Stomach (tissue), 9 donors: ENCODE measurements around the gene C16orf89. TPM values are rescaled to one million over a fixed set of nuclear protein-coding genes. Genes with fewer than 3 reads are reported as not detected.

Experiments
- DNase-seq, 2 donors: peaks; one replicate each; pipeline versions ENCODE4 v3.0.0 to v3.0.0-alpha.2; 2013 to 2019
- H3K27ac ChIP-seq, 5 donors: fragments of 200-600 bp in 4 of 5; sonication (generic) in 4 of 5; one replicate each; pipeline ENCODE4 v1.5.1; 2013 to 2019; ENCODE audit warnings: mild to moderate bottlenecking in 1 of 5, moderate library complexity in 1 of 5
- H3K27me3 ChIP-seq, 3 donors: fragments of 200-600 bp; sonication (generic); one replicate each; pipeline ENCODE4 v1.5.1; 2017 to 2019; ENCODE audit warnings: mixed run types in 1 of 3
- H3K36me3 ChIP-seq, 4 donors: fragments of 200-600 bp; sonication (generic); 1 replicate in 3 of 4; 2 replicates in 1 of 4; pipeline ENCODE4 v1.5.1; 2016 to 2019
- H3K4me1 ChIP-seq, 4 donors: fragments of 200-600 bp; sonication (generic); one replicate each; pipeline ENCODE4 v1.5.1; 2016 to 2019
- H3K4me3 ChIP-seq, 4 donors: fragments of 200-600 bp; sonication (generic) in 3 of 4; one replicate each; pipeline ENCODE4 v1.5.1; 2016 to 2019; ENCODE audit warnings: mild to moderate bottlenecking in 1 of 4
- H3K9me3 ChIP-seq, 4 donors: fragments of 200-600 bp; sonication (generic); one replicate each; pipeline ENCODE4 v1.5.1; 2016 to 2019
- EP300 ChIP-seq: sonication (generic); formaldehyde crosslinking; IDR thresholded peaks from one replicate; pipeline ENCODE4 v1.6.1; 2017; ENCODE audit warnings: antibody characterized with exemption
- POLR2A ChIP-seq, 4 donors: fragments of 450-650 bp; IDR thresholded peaks; one replicate each; pipeline ENCODE4 v1.6.1; 2016; ENCODE audit warnings: antibody characterized with exemption in 4 of 4, control low read depth in 2 of 4, mild to moderate bottlenecking in 1 of 4, moderate library complexity in 1 of 4
- POLR2AphosphoS5 ChIP-seq, 3 donors: sonication (generic); formaldehyde crosslinking; IDR thresholded peaks; one replicate each; pipeline ENCODE4 v1.6.1; 2016; ENCODE audit warnings: antibody characterized with exemption in 3 of 3
- WGBS, 5 donors: extraction: QIAGEN DNeasy Blood & Tissue Kit in 3 of 5; methylation state at CpG; one replicate each; pipeline versions ENCODE4 v1.1.5 to v1.1.7; 2013 to 2018; 5-methylcytosine and 5-hydroxymethylcytosine counted together
- intact Hi-C: fragments of 100-400 bp; cut with DNase I; formaldehyde crosslinking; loops from one replicate; pipeline ENCODE4 v1.15.1; 2023; ENCODE audit warnings: low total_unique reads
- polyA plus RNA-seq, 3 donors: library from polyadenylated mRNA; stranded (reverse); fragments of 200-250 nt; gene quantifications; one replicate each; pipeline ENCODE4 v1.2.3, GENCODE V29; 2013
- total RNA-seq, 5 donors: library from RNA; depleted of rRNA; stranded (reverse); fragments of >200 nt; gene quantifications; one replicate each; pipeline versions ENCODE4 v1.1.0 to v1.2.3, GENCODE V29; 2014 to 2016
- TF ChIP-seq, protein P1 (sequence below), 7 experiments: fragments of 450-650 bp in 4 of 7; fragments of 200-600 bp in 3 of 7; sonication (generic) in 3 of 7; IDR thresholded peaks; one replicate each; pipeline ENCODE4 v1.5.1; 2016 to 2019; ENCODE audit warnings: antibody characterized with exemption in 7 of 7, control low read depth in 2 of 7, mild to moderate bottlenecking in 1 of 7
- donor health status: healthy with polysubstance abuse.
- donor health status: Bipolar disorder and iron deficiency.
- donor health status: healthy.

Gene C16orf89
- total and polyA plus RNA-seq, 8 donors: 7.6 to 135 (median 71.1) TPM

DNA sequence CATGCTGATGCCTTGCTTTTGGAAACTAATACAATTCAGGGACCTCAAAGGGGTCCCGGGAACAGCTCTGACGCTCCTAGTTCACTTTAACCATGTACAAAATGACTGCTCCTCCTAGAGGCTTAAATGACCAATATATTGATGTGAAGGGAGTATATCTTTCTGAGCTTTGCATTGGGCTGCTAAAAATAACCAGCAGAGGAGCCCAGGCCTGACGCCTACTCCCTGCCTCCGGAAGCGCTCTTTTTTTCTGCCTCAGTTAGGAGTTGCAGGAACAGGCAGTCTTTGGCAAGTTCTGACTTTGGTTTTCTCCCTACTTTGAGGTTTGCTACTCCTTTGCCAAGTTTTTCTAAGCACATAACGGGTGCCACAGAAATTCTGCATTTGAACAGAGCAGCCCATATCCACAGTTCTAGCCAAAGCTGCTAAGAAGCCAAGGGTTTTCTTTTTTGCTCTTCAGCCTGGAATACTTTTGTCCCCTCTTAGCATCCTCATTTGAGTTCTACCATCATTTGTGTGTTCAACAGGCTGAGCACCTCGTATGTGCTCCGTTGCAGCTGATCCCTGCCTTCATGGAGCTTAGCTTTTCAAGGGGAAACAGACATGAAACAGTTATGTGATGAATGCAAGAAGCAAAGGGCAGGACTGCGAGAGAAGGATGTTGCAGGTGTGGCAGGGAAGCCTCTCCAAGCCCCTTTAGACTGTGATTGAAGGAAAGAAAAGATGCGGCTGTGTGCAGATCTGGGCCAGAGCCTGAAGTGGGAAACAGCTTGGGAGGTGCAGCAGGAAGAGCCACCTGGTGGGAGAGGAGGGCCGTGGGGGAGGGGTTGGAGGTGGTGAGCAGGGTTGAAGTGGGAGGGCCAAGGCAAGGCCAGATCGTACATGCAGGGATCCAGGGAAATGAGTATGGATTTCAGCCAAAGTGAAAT, 29.3 kb downstream of the C16orf89 start:
- Histone ChIP-seq H3K4me3 (no peak overlapping the region), H3K36me3 (peaks cover 0 to 5% (median 2%) of the 10 kb centered on the region in 4 donors), H3K9me3 (no peaks in the 10 kb centered on the region), H3K4me1 (peaks cover 25 to 50% (median 46%) of the 10 kb centered on the region in 4 donors), H3K27me3 (no peaks in the 10 kb centered on the region), H3K27ac (peak overlapping the region; percentile 22 to 88 (median 41))
- DNase-seq: no peak
- TF ChIP-seq POLR2AphosphoS5 (IDR thresholded peaks at IDR 0.05): no peak
- TF ChIP-seq, protein P1, sequence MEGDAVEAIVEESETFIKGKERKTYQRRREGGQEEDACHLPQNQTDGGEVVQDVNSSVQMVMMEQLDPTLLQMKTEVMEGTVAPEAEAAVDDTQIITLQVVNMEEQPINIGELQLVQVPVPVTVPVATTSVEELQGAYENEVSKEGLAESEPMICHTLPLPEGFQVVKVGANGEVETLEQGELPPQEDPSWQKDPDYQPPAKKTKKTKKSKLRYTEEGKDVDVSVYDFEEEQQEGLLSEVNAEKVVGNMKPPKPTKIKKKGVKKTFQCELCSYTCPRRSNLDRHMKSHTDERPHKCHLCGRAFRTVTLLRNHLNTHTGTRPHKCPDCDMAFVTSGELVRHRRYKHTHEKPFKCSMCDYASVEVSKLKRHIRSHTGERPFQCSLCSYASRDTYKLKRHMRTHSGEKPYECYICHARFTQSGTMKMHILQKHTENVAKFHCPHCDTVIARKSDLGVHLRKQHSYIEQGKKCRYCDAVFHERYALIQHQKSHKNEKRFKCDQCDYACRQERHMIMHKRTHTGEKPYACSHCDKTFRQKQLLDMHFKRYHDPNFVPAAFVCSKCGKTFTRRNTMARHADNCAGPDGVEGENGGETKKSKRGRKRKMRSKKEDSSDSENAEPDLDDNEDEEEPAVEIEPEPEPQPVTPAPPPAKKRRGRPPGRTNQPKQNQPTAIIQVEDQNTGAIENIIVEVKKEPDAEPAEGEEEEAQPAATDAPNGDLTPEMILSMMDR (IDR thresholded peaks at IDR 0.05): no peak
- 31 to 48% (median 37%) methylated on average over 12 of the region's 12 CpGs for WGBS, 5 donors
- intact Hi-C loops: no loop called here

DNA sequence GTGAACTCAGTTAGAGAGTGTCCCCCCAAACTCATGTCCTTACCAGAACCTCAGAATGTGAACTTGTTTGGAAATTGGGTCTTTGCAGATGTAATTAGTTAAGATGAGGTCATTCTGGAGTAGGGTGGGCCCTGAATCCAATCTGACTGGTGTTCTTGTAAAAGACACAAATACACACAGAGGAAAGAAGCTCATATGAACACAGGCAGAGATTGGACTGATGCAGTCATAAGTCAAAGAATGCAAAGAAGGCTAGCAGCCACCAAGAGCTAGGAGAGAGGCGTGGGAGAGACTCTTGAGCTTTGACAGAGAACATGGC, 29.9 kb downstream of the C16orf89 start:
- TF ChIP-seq POLR2AphosphoS5 (IDR thresholded peaks at IDR 0.05): no peak
- TF ChIP-seq EP300: no peak
- no peak for TF ChIP-seq POLR2A (IDR thresholded peaks at IDR 0.05)
- TF ChIP-seq, protein P1 (IDR thresholded peaks at IDR 0.05): no peak
- no peaks in the 10 kb centered on the region for H3K9me3 ChIP-seq
- no peak for DNase-seq
- peak overlapping the region; percentile 34 to 88 (median 41) for H3K27ac ChIP-seq
- peaks cover 0 to 11% (median 6%) of the 10 kb centered on the region in 4 donors for H3K36me3 ChIP-seq
- H3K4me3 ChIP-seq: no peak overlapping the region
- H3K27me3 ChIP-seq: no peaks in the 10 kb centered on the region
- 44 to 61% (median 56%) methylated on average over 1 of the region's 1 CpG for WGBS, 5 donors
- peaks cover 25 to 50% (median 46%) of the 10 kb centered on the region in 4 donors for H3K4me1 ChIP-seq
- intact Hi-C loops: no loop called here

DNA sequence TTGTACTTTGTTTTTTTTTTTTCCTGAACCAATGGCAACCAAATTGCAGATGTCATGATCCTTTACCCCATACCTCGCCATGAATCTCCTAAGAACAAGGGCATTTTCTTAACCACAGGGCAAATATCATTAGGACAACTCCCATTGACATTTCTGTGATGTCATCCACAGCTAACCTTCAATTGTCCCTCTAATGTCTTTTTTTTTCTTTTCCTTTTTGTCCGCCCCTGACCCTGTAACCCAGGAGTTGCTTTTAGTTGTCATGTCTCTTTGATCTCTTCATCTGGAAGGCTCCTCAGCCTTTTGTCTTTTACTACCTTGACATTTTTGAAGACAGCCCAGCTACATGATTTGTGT, 31.6 kb downstream of the C16orf89 start:
- 5 to 14% (median 11%) methylated on average over 2 of the region's 2 CpGs for WGBS, 5 donors
- intact Hi-C loops: no loop called here
- no peaks in the 10 kb centered on the region for H3K9me3 ChIP-seq
- peak overlapping the region in 4 of 5 donors; percentile 81 to 88 (median 83) for H3K27ac ChIP-seq
- no peak for DNase-seq
- TF ChIP-seq POLR2A (IDR thresholded peaks at IDR 0.05) (no peak), POLR2AphosphoS5 (IDR thresholded peaks at IDR 0.05) (no peak), EP300 (no peak)
- TF ChIP-seq, protein P1 (IDR thresholded peaks at IDR 0.05): no peak
- H3K4me3 ChIP-seq: peak overlapping the region; percentile 66 to 98 (median 90)
- no peaks in the 10 kb centered on the region for H3K27me3 ChIP-seq
- peaks cover 0 to 28% (median 20%) of the 10 kb centered on the region in 4 donors for H3K36me3 ChIP-seq
- peaks cover 25 to 50% (median 46%) of the 10 kb centered on the region in 4 donors for H3K4me1 ChIP-seq

DNA sequence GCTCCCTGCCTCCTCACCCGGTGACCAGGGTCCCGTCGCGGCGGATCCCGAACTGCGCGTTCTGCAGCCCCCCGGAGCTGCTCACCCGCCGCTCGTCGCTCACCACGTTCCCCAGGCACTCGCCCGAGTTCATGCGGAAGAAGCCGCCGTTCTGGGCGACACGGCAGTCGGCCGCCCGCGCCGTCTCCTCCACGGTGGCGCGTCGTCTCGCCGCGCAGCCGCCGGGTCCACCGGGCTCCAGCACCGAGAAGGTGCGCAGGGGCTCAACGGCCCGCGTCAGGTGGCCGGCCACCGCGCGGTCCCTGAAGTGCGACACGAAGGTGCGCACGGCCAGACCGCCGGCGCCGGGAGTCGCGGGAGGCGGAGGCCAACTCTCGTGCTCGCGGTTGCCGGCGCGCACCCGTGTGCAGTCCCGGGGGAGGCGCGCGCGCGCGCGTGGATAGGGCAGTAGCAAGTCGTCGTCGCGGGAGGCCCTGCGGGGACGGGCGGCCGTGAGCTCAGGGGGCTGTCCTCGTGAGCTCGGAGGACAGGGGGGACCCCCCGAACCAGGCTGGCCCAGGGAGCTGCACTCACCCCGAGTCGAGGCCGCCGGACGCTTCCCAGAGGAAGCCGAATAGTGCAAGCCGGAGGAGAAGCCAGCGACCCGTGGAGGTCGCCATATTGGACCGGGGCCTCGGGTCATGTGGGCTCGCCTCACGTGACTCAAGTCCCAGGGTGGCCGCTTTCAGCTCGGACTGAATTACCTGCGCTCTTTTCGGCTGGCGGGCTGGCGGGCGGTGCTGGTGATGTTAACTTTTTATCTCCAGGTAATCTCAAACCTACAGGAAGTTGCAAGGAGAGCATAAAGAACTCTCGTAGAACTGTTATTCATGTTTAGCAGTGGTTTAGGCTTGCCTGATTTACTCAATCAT, 32.2 kb downstream of the C16orf89 start, which contains the start of gene NAGPA:
TSS of gene NAGPA (minus strand) at position 680 of the 911 bp plus-strand sequence. CDS start at position 659, 21 bp downstream.
- DNase-seq: peak; percentile 93 to 96
- Histone ChIP-seq H3K36me3 (peaks cover 1 to 34% (median 26%) of the 10 kb centered on the region in 4 donors), H3K9me3 (no peaks in the 10 kb centered on the region), H3K27me3 (no peaks in the 10 kb centered on the region), H3K4me3 (peak within 1 kb of the TSS; percentile 66 to 98 (median 90)), H3K4me1 (peaks cover 25 to 50% (median 46%) of the 10 kb centered on the region in 4 donors), H3K27ac (peak within 1 kb of the TSS; percentile 81 to 88 (median 84))
- intact Hi-C loops: no loop called here
- TF ChIP-seq, protein P1 (IDR thresholded peaks at IDR 0.05): no peak
- TF ChIP-seq EP300: no peak
- no peak for TF ChIP-seq POLR2A (IDR thresholded peaks at IDR 0.05)
- TF ChIP-seq POLR2AphosphoS5 (IDR thresholded peaks at IDR 0.05): peak; percentile 68 to 79 (median 73)
- WGBS, 5 donors: 0 to 2% (median 0%) methylated on average over 7 to 104 of the region's 104 CpGs
